ENCODE results near the gene MDFI. TPM values are rescaled to one million over a fixed set of nuclear protein-coding genes. Genes with fewer than 3 reads are reported as not detected.

Gene MDFI
- total RNA-seq, 1 donor from 2014 or later = 4.3 TPM

GRCh38 chr6:41626022-41626421 lies 12.2 kb upstream of the MDFI start:
- no peak for DNase-seq (ENCODE audit: low spot score)
- intact Hi-C loops (cut with DNase I) = no loop called here

GRCh38 chr6:41626917-41627316 lies 11.4 kb upstream of the MDFI start:
- intact Hi-C loops (cut with DNase I) = no loop called here
- no peak for DNase-seq (ENCODE audit: low spot score)

- intact Hi-C loops (cut with DNase I) = no loop called here
- DNase-seq (ENCODE audit: low spot score) = no peak
Observed at GRCh38 chr6:41629128-41629527, 9.1 kb upstream of the MDFI start.

GRCh38 chr6:41630069-41630468 lies 8.2 kb upstream of the MDFI start:
- intact Hi-C loops (cut with DNase I) = no loop called here
- DNase-seq (ENCODE audit: low spot score) = no peak

- DNase-seq (ENCODE audit: low spot score) = no peak
- intact Hi-C loops (cut with DNase I) = no loop called here
Observed at GRCh38 chr6:41630946-41631345, 7.3 kb upstream of the MDFI start.

DNA sequence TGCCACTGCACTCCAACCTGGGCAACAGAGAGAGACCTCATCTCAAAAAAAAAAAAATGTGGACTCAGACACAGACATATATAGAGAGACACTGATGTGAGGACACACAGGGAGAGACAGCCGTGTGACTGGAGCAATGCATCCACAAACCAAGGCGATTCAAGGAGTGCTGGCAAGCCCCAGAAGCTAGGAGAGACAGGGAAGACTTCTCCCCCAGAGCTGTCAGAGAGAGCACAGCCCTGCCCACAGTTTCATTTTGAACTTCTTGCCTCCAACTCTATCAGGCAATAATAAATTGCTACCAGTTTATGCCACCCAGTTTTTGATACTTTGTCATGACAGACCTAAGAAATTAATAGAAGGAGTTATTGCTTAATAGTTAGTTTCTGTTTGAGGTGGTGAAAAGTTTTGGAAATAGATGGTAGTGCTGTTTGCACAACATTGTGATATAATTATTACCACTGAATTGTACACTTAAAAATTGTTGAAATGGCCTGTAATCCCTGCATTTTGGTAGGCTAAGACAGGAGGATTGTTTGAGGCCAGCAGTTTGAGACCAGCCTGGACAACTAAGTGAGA lies 5.1 kb upstream of the MDFI start:
- intact Hi-C loops (cut with DNase I) = no loop called here
- no peak for DNase-seq (ENCODE audit: low spot score)

GRCh38 chr6:41634657-41635056 lies 3.6 kb upstream of the MDFI start:
- DNase-seq (ENCODE audit: low spot score) = no peak
- intact Hi-C loops (cut with DNase I) = no loop called here

DNA sequence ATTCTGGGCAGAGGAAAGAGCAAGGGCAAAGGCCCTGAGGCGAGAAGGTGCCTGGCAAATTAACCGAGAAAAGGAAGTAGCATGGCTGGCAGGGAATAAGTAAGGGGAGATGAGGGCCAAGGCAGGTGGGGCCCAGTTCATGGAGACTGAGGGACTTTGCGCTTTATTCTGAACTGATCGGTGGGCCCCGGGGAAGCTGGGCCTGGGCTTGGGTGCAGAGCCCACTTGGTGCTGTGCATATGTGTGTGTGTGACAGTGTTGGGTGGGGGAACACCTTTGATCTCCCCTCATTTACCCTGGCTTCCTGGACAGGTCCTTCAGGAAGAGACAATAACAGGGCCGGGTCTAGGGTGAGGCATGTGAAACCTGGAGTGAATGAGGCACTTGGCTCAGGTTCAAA lies 2.9 kb upstream of the MDFI start:
- no peak for DNase-seq (ENCODE audit: low spot score)
- intact Hi-C loops (cut with DNase I) = no loop called here

DNA sequence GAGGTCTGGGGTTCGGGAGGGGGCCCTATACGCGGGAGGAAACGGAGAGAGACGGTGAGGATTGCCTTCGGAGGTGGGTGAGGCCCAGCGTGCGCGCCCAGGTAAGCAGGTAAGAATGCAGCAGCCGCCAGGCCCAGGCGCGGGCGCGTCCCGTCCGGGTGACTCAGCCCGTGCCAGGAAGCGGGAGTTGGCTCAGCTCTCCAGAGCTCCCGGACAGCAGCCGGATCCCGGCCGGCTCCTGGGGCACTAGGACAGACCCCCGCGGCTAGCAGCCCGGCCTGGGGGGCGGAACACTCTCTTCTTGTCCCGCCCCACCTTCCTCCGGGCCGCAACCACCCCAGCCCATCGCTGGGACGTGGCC lies 1.5 kb upstream of the MDFI start:
- DNase-seq (ENCODE audit: low spot score) = no peak
- intact Hi-C loops (cut with DNase I) = no loop called here

DNA sequence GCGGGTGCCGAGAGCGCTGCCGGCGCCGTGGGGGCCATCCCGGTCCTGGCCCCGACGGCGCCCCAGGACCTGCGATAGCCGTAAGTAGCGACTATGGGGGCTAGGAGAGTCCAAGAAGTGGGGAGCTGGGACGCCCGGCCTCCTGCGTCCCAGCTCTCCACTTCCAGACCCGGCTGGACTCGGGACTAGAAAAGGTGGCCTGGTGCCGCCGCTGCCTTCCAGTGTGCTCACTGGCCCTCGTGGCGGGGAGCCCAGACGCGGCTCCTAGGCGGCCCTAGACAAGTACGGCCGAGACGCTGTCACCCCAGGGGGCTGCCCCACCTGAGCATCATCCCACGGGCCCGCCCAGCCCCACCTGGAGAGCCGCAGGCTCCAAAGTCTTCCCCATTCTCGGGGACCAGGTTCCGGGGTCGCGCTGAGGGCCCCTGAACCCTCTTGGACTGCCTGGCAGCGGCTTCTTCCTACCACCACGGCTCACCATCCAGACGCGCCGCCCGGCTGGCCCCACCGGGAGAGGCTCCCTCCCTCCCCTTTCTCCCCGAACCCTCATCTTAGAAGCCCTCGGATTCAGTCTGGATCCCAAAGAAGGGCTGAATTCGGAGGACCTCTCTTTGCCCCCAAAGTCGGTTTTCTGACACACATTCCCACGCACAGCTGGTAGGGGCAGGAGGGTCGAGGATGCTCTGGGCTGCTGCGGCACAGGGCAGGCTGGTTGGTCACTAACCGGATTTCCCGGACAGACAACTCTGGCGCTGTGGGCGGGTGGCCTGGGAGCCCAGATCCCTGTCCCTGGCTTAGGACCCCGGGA lies 870 bp upstream of the MDFI start:
- intact Hi-C loops (cut with DNase I) = no loop called here
- no peak for DNase-seq (ENCODE audit: low spot score)

DNA sequence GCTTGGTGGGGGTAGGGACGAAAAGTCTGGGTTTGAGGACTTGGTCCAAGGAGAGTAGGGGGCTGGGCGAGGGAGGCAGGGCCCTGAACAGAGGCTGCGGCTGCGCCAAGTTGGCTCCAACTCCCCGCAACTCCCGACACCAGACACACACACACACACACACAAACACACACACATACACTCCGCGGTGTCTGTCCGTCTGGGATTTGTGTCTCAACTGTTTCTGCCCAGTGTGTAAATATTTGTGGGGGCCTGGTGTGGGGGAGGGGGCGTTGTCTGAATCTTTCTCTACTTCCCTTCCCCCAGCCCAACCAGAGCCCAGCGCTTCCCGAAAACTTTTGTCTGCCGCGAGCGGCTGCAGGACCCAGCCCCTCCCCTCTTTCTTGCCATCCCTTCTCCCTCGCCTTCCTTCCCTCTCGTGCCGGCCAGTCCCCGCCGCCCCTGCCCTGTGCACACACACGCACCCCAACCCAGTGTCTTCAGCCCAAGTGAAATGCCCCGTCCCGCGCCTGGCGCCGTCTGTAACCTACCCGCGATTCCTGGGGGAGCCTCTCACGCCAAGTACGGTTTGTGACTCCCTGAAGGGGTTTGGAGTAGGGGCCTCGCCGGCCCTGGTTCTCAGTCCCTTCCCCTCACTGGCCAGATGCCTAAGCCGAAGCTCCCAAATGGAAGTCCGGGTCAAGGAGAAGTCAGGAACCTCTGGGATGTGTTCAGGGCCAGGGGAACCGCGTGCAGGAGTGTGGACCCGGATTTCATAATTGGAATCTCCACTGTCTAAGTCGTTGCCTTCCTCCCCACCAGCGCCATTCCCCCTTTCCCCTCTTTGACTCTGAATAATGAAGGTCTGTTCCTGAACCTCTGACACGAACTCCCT lies 904 bp downstream of the MDFI start:
- DNase-seq (ENCODE audit: low spot score) = no peak
- intact Hi-C loops (cut with DNase I) = no loop called here

DNA sequence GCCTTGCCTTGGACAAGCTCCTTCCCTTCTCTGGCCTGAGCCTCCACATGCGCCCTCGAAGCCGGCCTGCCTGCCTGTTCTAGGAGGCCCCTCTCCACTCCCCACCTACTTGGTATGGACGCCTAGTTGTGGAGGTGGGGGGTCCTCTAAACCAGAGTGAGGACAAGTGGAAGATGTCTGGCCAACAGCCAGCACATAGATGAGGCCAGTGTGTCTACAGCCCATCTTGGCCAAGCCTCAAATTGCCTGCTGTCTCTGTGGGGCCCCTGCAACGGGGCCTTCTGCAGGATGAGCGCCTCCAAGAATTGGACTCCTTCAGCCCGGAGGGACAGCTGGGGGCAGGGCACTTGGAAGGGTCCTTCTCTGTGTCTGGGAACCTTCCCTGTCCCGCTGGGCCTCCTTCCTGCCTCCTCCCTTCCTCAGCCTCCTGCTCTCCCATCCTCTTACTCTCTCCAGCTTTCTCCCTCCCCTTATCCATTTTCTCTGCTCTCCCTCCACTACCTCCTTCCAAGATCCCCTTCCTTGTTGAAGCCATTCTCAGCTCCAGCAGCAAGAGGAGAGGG lies 1.6 kb downstream of the MDFI start:
- no peak for DNase-seq (ENCODE audit: low spot score)
- intact Hi-C loops (cut with DNase I) = no loop called here

DNA sequence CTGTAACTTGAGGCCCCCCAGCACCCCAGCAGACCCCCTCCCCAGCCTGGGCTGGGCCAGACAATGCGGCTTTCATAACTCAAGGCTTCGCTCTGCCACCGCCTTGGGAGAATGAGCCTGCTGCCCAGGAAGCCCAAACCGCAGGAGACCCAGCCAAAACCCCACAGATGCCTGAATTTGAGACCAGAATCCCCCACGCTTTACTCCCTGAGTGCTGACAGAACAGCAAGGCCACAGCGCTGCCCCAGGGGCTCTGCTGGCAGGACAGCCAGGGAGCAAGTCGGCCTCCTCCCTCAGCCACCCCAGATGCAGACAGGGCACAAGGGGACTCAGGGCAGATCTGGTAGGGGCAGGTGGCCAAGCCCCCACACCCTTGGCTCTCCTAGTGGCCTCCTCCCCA lies 2.2 kb downstream of the MDFI start:
- DNase-seq (ENCODE audit: low spot score) = no peak
- intact Hi-C loops (cut with DNase I) = no loop called here

DNA sequence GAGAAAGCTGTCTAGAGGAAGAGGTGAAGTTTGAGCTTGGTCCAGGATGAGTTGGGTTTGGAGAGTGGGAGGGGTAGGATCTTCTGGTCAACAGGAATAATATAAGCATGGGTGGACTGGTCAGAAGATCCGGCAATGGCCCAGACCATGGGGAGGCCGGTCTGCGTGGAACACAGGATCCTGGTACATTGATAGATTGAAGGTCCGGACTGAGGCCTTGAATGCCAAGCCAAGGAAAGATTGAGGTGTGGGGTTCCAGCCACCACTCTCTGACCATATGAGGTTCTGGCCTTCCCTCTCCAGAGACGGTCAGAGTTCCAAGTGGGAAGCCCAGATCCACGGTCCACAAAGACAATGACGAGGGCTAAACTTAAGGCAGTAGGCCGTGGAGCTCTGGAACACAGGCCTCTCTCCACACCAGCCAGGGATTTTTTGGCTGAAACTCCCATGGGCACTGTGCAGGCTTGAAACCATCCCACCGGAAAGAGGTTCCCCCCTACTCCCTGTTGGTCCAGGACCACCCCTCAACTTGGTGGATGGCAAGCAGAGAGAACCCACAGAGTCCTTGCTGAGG lies 3.2 kb downstream of the MDFI start:
- DNase-seq (ENCODE audit: low spot score) = no peak
- intact Hi-C loops (cut with DNase I) = no loop called here

DNA sequence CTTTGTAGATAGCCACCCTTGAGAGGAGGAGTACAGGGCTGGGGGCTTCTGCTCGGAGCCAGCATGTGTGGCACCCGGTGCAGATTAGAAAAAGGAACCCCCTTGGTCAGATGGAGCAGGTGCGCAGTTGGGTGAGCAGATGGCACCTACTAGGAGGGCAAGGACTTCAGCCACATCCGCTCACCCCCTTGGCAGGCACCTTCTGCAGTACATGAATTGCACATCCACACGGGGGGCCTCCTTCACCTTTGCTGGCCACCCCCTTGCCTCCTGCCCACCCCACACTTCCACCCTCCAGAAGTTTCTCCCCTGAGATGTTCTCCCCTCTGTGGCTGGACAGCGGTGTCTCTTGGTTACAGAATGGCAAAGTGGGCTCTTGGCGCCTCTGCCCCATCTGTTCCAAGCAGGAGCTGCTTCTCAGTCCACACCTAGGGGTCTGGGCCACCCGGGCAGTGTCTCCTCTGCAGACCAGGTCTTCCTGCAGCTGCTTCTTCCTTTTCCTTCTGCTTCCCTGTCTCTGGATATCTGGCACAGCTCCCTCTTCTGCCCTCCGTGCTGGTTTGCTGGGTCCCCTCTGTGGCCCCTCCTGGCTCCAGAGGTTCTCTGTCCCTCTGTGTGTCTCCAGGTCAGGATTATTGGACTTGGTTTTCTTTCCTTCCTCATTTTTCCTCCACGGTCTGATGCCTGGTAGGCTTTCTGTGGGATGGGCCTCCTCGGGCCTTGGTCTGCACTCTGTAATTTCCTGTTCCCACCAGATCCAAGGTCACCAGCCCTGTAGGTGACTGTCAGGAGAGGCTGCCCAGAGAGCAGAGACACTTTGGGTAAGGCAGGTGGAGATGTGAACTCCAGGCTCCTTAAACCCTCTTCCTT lies 4.1 kb downstream of the MDFI start:
- no peak for DNase-seq (ENCODE audit: low spot score)
- intact Hi-C loops (cut with DNase I) = no loop called here

DNA sequence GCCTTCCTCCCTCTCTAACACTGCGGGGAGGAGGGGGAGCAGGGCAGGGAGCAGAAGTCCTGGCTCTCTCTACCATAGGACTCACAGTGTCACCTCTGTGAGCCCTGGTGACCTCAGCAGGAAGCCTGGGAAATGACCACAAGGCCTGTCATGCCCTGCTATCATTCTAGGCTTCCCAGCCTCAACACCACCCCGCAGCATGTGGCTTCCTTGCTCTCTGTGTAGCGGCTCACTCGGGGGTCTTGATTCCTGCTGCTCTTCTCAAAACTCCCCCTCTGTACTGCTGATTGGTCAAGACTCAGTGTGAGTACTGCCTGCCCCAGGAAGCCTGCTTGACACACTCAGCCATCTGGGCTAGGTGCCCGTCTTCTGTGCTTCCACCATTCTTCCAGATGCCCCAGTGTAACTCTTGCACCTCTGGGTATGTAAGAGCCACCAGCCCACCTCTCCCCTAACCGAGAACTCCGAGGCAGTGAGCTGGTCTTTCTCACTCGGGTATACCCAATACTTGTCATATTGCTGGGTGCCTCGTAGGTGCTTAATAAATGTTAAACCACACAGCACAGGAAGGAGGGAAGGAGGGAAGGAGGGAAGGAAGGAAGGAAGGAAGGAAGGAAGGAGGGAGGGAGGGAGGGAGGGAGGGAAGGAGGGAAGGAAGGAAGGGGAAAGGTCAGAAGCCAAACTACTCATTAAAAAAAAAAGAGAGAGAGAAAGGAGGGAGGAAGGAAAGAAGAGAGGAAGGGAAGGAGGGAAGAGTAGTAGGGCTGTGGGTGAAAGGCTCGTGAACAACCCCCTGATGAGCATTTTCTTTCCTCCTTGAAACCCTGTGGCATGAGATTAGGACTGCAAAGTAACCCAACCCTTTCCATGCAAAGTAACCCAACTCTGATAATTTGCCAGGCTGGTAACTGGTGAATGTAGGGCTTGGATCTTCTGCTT lies 5.0 kb downstream of the MDFI start:
- intact Hi-C loops (cut with DNase I) = no loop called here
- DNase-seq (ENCODE audit: low spot score) = no peak

DNA sequence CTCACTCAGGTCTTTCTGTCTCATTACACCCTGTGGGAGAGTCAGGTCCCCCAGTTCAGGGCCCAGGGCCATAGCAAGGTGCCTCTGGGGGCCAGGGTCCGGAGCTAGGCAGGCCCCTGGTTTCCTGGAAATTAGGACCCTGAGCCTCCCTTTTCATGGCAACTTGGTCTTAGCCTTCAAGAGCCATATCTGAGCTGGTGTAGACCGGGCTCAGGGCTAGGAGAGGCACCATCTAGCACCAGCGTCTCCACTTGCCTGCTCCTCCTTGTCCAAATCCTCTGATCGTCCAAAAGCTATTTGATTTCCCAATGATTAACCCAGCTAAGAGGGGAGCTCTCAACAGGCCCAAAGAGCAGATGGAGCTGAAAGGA lies 5.6 kb downstream of the MDFI start:
- DNase-seq (ENCODE audit: low spot score) = no peak
- intact Hi-C loops (cut with DNase I) = no loop called here

- peak; percentile 15 for DNase-seq (ENCODE audit: low spot score)
- intact Hi-C loops (cut with DNase I) = no loop called here
Observed at GRCh38 chr6:41644297-41644879, 6.1 kb downstream of the MDFI start.

Measured in cardiac septum (tissue), 1 donor.